ENCODE results near the gene FHOD3. TPM values are rescaled to one million over a fixed set of nuclear protein-coding genes. Genes with fewer than 3 reads are reported as not detected.

Gene FHOD3
- total and polyA plus RNA-seq, 2 donors (not counting 1 experiment from before 2014, with no cell fraction given): not detected

- no peak overlapping the region for H3K27ac Mint-ChIP-seq
- Histone ChIP-seq H3K79me2 (ENCODE audit: control insufficient read depth, insufficient read depth, low read length) (no peaks in the 10 kb centered on the region), H3K4me1 (ENCODE audit: control insufficient read depth in 2 of 2, insufficient read depth in 2 of 2, low read length in 2 of 2) (no peaks in the 10 kb centered on the region), H3K36me3 (replicated peaks in 1 of 2; ENCODE audit: control extremely low read depth in 1 of 2, control insufficient read depth in 1 of 2, extremely low read depth in 1 of 2, insufficient read depth in 2 of 2, low read length in 1 of 2) (no peaks in the 10 kb centered on the region), H3K9me3 (ENCODE audit: control extremely low read depth in 1 of 3, control insufficient read depth in 2 of 3, insufficient read depth in 1 of 3, low read length in 2 of 3) (no peaks in the 10 kb centered on the region), H3K27me3 (replicated peaks in 1 of 4; ENCODE audit: control extremely low read depth in 1 of 4, control insufficient read depth in 3 of 4, insufficient read depth in 4 of 4, low read length in 3 of 4) (no peaks in the 10 kb centered on the region), H3K4me3 (ENCODE audit: control extremely low read depth in 1 of 5, extremely low read depth in 1 of 5, insufficient read depth in 1 of 5, low read depth in 2 of 5, low read length in 4 of 5) (no peak overlapping the region), H2AFZ (ENCODE audit: insufficient read depth, low read depth, low read length, poor library complexity, severe bottlenecking) (no peak overlapping the region), H3K9ac (ENCODE audit: low read length) (no peak overlapping the region), H4K20me1 (ENCODE audit: control insufficient read depth, insufficient read depth, low read length, poor library complexity, severe bottlenecking) (no peaks in the 10 kb centered on the region), H3K27ac (ENCODE audit: low read length in 2 of 2) (no peak overlapping the region), H3K4me2 (replicated peaks; ENCODE audit: low read depth, low read length, poor library complexity, severe bottlenecking) (no peak overlapping the region)
- POLR2A ChIA-PET: no interaction called here
- TF ChIP-seq, protein P1, sequence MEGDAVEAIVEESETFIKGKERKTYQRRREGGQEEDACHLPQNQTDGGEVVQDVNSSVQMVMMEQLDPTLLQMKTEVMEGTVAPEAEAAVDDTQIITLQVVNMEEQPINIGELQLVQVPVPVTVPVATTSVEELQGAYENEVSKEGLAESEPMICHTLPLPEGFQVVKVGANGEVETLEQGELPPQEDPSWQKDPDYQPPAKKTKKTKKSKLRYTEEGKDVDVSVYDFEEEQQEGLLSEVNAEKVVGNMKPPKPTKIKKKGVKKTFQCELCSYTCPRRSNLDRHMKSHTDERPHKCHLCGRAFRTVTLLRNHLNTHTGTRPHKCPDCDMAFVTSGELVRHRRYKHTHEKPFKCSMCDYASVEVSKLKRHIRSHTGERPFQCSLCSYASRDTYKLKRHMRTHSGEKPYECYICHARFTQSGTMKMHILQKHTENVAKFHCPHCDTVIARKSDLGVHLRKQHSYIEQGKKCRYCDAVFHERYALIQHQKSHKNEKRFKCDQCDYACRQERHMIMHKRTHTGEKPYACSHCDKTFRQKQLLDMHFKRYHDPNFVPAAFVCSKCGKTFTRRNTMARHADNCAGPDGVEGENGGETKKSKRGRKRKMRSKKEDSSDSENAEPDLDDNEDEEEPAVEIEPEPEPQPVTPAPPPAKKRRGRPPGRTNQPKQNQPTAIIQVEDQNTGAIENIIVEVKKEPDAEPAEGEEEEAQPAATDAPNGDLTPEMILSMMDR (IDR thresholded peaks at IDR 0.05): no peak
- TF ChIP-seq EZH2 (IDR thresholded peaks at IDR 0.05; ENCODE audit: borderline replicate concordance, insufficient read depth, low read depth, low read length, poor library complexity, severe bottlenecking): no peak
- CTCF ChIA-PET: no interaction called here
- intact Hi-C loops (cut with micrococcal nuclease): no loop called here
- ATAC-seq (ENCODE audit: low read depth) (no peak), DNase-seq (no peak)
- no peak overlapping the region for H3K4me3 Mint-ChIP-seq
- H3K27me3 Mint-ChIP-seq: no peaks in the 10 kb centered on the region
- 93% methylated on average over 5 of the region's 5 CpGs for WGBS (ENCODE audit: insufficient coverage)
- H3K9me3 Mint-ChIP-seq (ENCODE audit: insufficient read depth): no peaks in the 10 kb centered on the region
- no peaks in the 10 kb centered on the region for H3K4me1 Mint-ChIP-seq
These were observed 294.8 kb downstream of the FHOD3 start for GRCh38 chr18:36592282-36592681.

- CTCF ChIA-PET: no interaction called here
- H3K4me1 ChIP-seq (ENCODE audit: control insufficient read depth in 2 of 2, insufficient read depth in 2 of 2, low read length in 2 of 2): no peaks in the 10 kb centered on the region
- H3K27me3 Mint-ChIP-seq: no peaks in the 10 kb centered on the region
These were observed 295.5 kb downstream of the FHOD3 start for GRCh38 chr18:36593001-36593400.

More at GRCh38 chr18:36593001-36593400, 295.5 kb downstream of the FHOD3 start:
- no peak overlapping the region for H3K4me3 Mint-ChIP-seq
- no peak overlapping the region for H3K4me2 ChIP-seq (replicated peaks; ENCODE audit: low read depth, low read length, poor library complexity, severe bottlenecking)
- intact Hi-C loops (cut with micrococcal nuclease): no loop called here
- no peak overlapping the region for H3K4me3 ChIP-seq (ENCODE audit: control extremely low read depth in 1 of 5, extremely low read depth in 1 of 5, insufficient read depth in 1 of 5, low read depth in 2 of 5, low read length in 4 of 5)
- H3K27me3 ChIP-seq (replicated peaks in 1 of 4; ENCODE audit: control extremely low read depth in 1 of 4, control insufficient read depth in 3 of 4, insufficient read depth in 4 of 4, low read length in 3 of 4): no peaks in the 10 kb centered on the region
- no peak for DNase-seq
- H3K9ac ChIP-seq (ENCODE audit: low read length): no peak overlapping the region
- no peak overlapping the region for H3K27ac Mint-ChIP-seq
- no peaks in the 10 kb centered on the region for H4K20me1 ChIP-seq (ENCODE audit: control insufficient read depth, insufficient read depth, low read length, poor library complexity, severe bottlenecking)
- TF ChIP-seq EZH2 (IDR thresholded peaks at IDR 0.05; ENCODE audit: borderline replicate concordance, insufficient read depth, low read depth, low read length, poor library complexity, severe bottlenecking): no peak
- TF ChIP-seq, protein P1 (IDR thresholded peaks at IDR 0.05): no peak
- H3K9me3 ChIP-seq (ENCODE audit: control extremely low read depth in 1 of 3, control insufficient read depth in 2 of 3, insufficient read depth in 1 of 3, low read length in 2 of 3): no peaks in the 10 kb centered on the region
- H2AFZ ChIP-seq (ENCODE audit: insufficient read depth, low read depth, low read length, poor library complexity, severe bottlenecking): no peak overlapping the region
- H3K27ac ChIP-seq (ENCODE audit: low read length in 2 of 2): no peak overlapping the region
- POLR2A ChIA-PET: no interaction called here
- no peaks in the 10 kb centered on the region for H3K36me3 ChIP-seq (replicated peaks in 1 of 2; ENCODE audit: control extremely low read depth in 1 of 2, control insufficient read depth in 1 of 2, extremely low read depth in 1 of 2, insufficient read depth in 2 of 2, low read length in 1 of 2)
- no peaks in the 10 kb centered on the region for H3K4me1 Mint-ChIP-seq
- no peaks in the 10 kb centered on the region for H3K79me2 ChIP-seq (ENCODE audit: control insufficient read depth, insufficient read depth, low read length)
- H3K9me3 Mint-ChIP-seq (ENCODE audit: insufficient read depth): no peaks in the 10 kb centered on the region
- ATAC-seq (ENCODE audit: low read depth): no peak

Measured in B cell (primary cell).